HepG2 (cell line): ENCODE measurements around the gene CFAP61. TPM values are rescaled to one million over a fixed set of nuclear protein-coding genes. Genes with fewer than 3 reads are reported as not detected.

Source experiments
- ARID5B ChIP-seq: IDR thresholded peaks from 2 replicates; pipeline ENCODE4 v1.4.0; 2020; ENCODE audit warnings: mild to moderate bottlenecking, missing genetic modification reagents
- MNT ChIP-seq: fragments of 450-650 bp; IDR thresholded peaks from 2 replicates; pipeline ENCODE4 v1.6.1; 2016
- NFAT5 ChIP-seq: sonication (generic); formaldehyde crosslinking; IDR thresholded peaks from 2 replicates; pipeline ENCODE4 v1.4.0; 2020; ENCODE audit warnings: missing genetic modification reagents
- ZNF362 ChIP-seq: sonication (generic); formaldehyde crosslinking; IDR thresholded peaks from 2 replicates; pipeline ENCODE4 v1.4.0; 2020; ENCODE audit warnings: missing genetic modification reagents, mild to moderate bottlenecking, borderline replicate concordance
- ZNF761 ChIP-seq: sonication (generic); formaldehyde crosslinking; conservative IDR thresholded peaks from 2 replicates; pipeline ENCODE4 v1.4.0; 2020; ENCODE audit warnings: mild to moderate bottlenecking, missing genetic modification reagents
- polyA plus RNA-seq, 8 experiments: library from polyadenylated mRNA; depleted of rRNA in 3 of 8; stranded (reverse) in 7 of 8; unstranded in 1 of 8; fragments of >200 nt; fragmentation: Illumina TruSeq in 4 of 8; extraction: Trizol in 4 of 8; gene quantifications; 2 replicates each; pipeline versions ENCODE4 v1.2.1 to v1.2.3, GENCODE V29; 2011 to 2016; ENCODE audit warnings: low read depth in 4 of 8, missing spikeins in 1 of 8, mixed read lengths in 1 of 8; ENCODE audit not compliant: insufficient read depth in 1 of 8
- total RNA-seq, 5 experiments: library from RNA; depleted of rRNA; stranded (reverse); fragments of >200 nt; fragmentation: Illumina TruSeq; extraction: Trizol; gene quantifications; 2 replicates each; pipeline ENCODE4 v1.2.3, GENCODE V29; 2016; ENCODE audit warnings: low read depth in 1 of 5

Gene CFAP61
- total and polyA plus RNA-seq, 2 of the 13 experiments (the other 11 are each of a cell fraction or from before 2014, with no cell fraction given): 0.27 TPM; not detected in 1

GRCh38 chr20:20333866-20334265 is 281.5 kb downstream of the CFAP61 start (continued):
- no peak for TF ChIP-seq NFAT5 (CRISPR knock-in tag)
- no peak for TF ChIP-seq ARID5B (CRISPR knock-in tag)
- TF ChIP-seq ZNF761: no peak
- no peak for TF ChIP-seq ZNF362 (CRISPR knock-in tag)
- no peak for TF ChIP-seq MNT
